ENCODE measurements around the gene NEUROG1. TPM values are rescaled to one million over a fixed set of nuclear protein-coding genes. Genes with fewer than 3 reads are reported as not detected.

NEUROG1 gene
- total and polyA plus RNA-seq, 4 donors: not detected

- H3K27ac ChIP-seq (ENCODE audit: low read depth in 1 of 2, low read length in 2 of 2): no peak overlapping the region
- no peaks in the 10 kb centered on the region for H3K9me3 ChIP-seq (ENCODE audit: control insufficient read depth, low read length)
- intact Hi-C loops (cut with DNase I): no loop called here
- ATAC-seq (ENCODE audit: low FRiP score) (no peak), DNase-seq (no peak)
- WGBS, 2 donors: 91 to 92% methylated on average over 10 of the region's 10 CpGs
- no peaks in the 10 kb centered on the region for H3K4me1 ChIP-seq (ENCODE audit: control insufficient read depth in 1 of 2, insufficient read depth in 2 of 2, low read length in 2 of 2)
- H3K4me3 ChIP-seq (ENCODE audit: low read length in 2 of 2): no peak overlapping the region
- H3K36me3 ChIP-seq (ENCODE audit: control insufficient read depth in 1 of 2, insufficient read depth in 2 of 2, low read length in 1 of 2): no peaks in the 10 kb centered on the region
- no peaks in the 10 kb centered on the region for H3K27me3 ChIP-seq (ENCODE audit: control insufficient read depth in 1 of 2, insufficient read depth in 2 of 2, low read length in 1 of 2)
These were observed 38.7 kb upstream of the NEUROG1 start for GRCh38 chr5:135574493-135574892.

- no peak overlapping the region for H3K4me3 ChIP-seq (ENCODE audit: low read length in 2 of 2)
- 79% methylated on average over 9 of the region's 9 CpGs for WGBS, 2 donors
- ATAC-seq (ENCODE audit: low FRiP score): no peak
- no peak for DNase-seq
- intact Hi-C loops (cut with DNase I): no loop called here
- H3K36me3 ChIP-seq (ENCODE audit: control insufficient read depth in 1 of 2, insufficient read depth in 2 of 2, low read length in 1 of 2): no peaks in the 10 kb centered on the region
- H3K27me3 ChIP-seq (ENCODE audit: control insufficient read depth in 1 of 2, insufficient read depth in 2 of 2, low read length in 1 of 2): no peaks in the 10 kb centered on the region
- no peaks in the 10 kb centered on the region for H3K4me1 ChIP-seq (ENCODE audit: control insufficient read depth in 1 of 2, insufficient read depth in 2 of 2, low read length in 2 of 2)
- H3K27ac ChIP-seq (ENCODE audit: low read depth in 1 of 2, low read length in 2 of 2): no peak overlapping the region
- H3K9me3 ChIP-seq (ENCODE audit: control insufficient read depth, low read length): no peaks in the 10 kb centered on the region
These were observed 36.1 kb upstream of the NEUROG1 start for GRCh38 chr5:135571902-135572301.

GRCh38 chr5:135571066-135571609 lies 35.4 kb upstream of the NEUROG1 start:
- intact Hi-C loops (cut with DNase I): no loop called here
- 65 to 66% methylated on average over 10 of the region's 10 CpGs for WGBS, 2 donors
- Histone ChIP-seq H3K9me3 (ENCODE audit: control insufficient read depth, low read length) (no peaks in the 10 kb centered on the region), H3K27ac (ENCODE audit: low read depth in 1 of 2, low read length in 2 of 2) (no peak overlapping the region), H3K4me3 (ENCODE audit: low read length in 2 of 2) (no peak overlapping the region), H3K36me3 (ENCODE audit: control insufficient read depth in 1 of 2, insufficient read depth in 2 of 2, low read length in 1 of 2) (no peaks in the 10 kb centered on the region), H3K4me1 (ENCODE audit: control insufficient read depth in 1 of 2, insufficient read depth in 2 of 2, low read length in 2 of 2) (no peaks in the 10 kb centered on the region), H3K27me3 (ENCODE audit: control insufficient read depth in 1 of 2, insufficient read depth in 2 of 2, low read length in 1 of 2) (no peaks in the 10 kb centered on the region)
- no peak for DNase-seq
- ATAC-seq (ENCODE audit: low FRiP score): no peak

- WGBS, 2 donors: 28 to 30% methylated on average over 3 of the region's 3 CpGs
- H3K27me3 ChIP-seq (ENCODE audit: control insufficient read depth in 1 of 2, insufficient read depth in 2 of 2, low read length in 1 of 2): no peaks in the 10 kb centered on the region
- no peaks in the 10 kb centered on the region for H3K36me3 ChIP-seq (ENCODE audit: control insufficient read depth in 1 of 2, insufficient read depth in 2 of 2, low read length in 1 of 2)
- H3K4me1 ChIP-seq (ENCODE audit: control insufficient read depth in 1 of 2, insufficient read depth in 2 of 2, low read length in 2 of 2): no peaks in the 10 kb centered on the region
- intact Hi-C loops (cut with DNase I): no loop called here
- DNase-seq: no peak
- ATAC-seq (ENCODE audit: low FRiP score): no peak
- H3K4me3 ChIP-seq (ENCODE audit: low read length in 2 of 2): no peak overlapping the region
- no peaks in the 10 kb centered on the region for H3K9me3 ChIP-seq (ENCODE audit: control insufficient read depth, low read length)
- H3K27ac ChIP-seq (ENCODE audit: low read depth in 1 of 2, low read length in 2 of 2): no peak overlapping the region
These were observed 34.6 kb upstream of the NEUROG1 start for GRCh38 chr5:135570453-135570764.

- WGBS, 2 donors: 55 to 57% methylated on average over 10 of the region's 10 CpGs
- Histone ChIP-seq H3K27ac (ENCODE audit: low read depth in 1 of 2, low read length in 2 of 2) (no peak overlapping the region), H3K27me3 (ENCODE audit: control insufficient read depth in 1 of 2, insufficient read depth in 2 of 2, low read length in 1 of 2) (no peaks in the 10 kb centered on the region), H3K9me3 (ENCODE audit: control insufficient read depth, low read length) (no peaks in the 10 kb centered on the region), H3K4me3 (ENCODE audit: low read length in 2 of 2) (no peak overlapping the region), H3K36me3 (ENCODE audit: control insufficient read depth in 1 of 2, insufficient read depth in 2 of 2, low read length in 1 of 2) (no peaks in the 10 kb centered on the region), H3K4me1 (ENCODE audit: control insufficient read depth in 1 of 2, insufficient read depth in 2 of 2, low read length in 2 of 2) (no peaks in the 10 kb centered on the region)
- intact Hi-C loops (cut with DNase I): loop anchor here (10.0 kb wide), 2 partner anchors 265 to 645 kb away; partner anchors contain the start of gene SLC25A48 (in 1 of the 2)
- no peak for ATAC-seq (ENCODE audit: low FRiP score)
- DNase-seq: no peak
These were observed 34.1 kb upstream of the NEUROG1 start for GRCh38 chr5:135569755-135570452.

GRCh38 chr5:135568923-135569360 lies 33.2 kb upstream of the NEUROG1 start:
- ATAC-seq (ENCODE audit: low FRiP score) (no peak), DNase-seq (no peak)
- H3K9me3 ChIP-seq (ENCODE audit: control insufficient read depth, low read length): no peaks in the 10 kb centered on the region
- H3K27ac ChIP-seq (ENCODE audit: low read depth in 1 of 2, low read length in 2 of 2): no peak overlapping the region
- no peaks in the 10 kb centered on the region for H3K27me3 ChIP-seq (ENCODE audit: control insufficient read depth in 1 of 2, insufficient read depth in 2 of 2, low read length in 1 of 2)
- no peak overlapping the region for H3K4me3 ChIP-seq (ENCODE audit: low read length in 2 of 2)
- intact Hi-C loops (cut with DNase I): loop anchor here (10.0 kb wide), 2 partner anchors 266 to 646 kb away; partner anchors contain the start of gene SLC25A48 (in 1 of the 2)
- no peaks in the 10 kb centered on the region for H3K4me1 ChIP-seq (ENCODE audit: control insufficient read depth in 1 of 2, insufficient read depth in 2 of 2, low read length in 2 of 2)
- WGBS, 2 donors: 91% methylated on average over 5 of the region's 5 CpGs
- H3K36me3 ChIP-seq (ENCODE audit: control insufficient read depth in 1 of 2, insufficient read depth in 2 of 2, low read length in 1 of 2): no peaks in the 10 kb centered on the region

GRCh38 chr5:135568246-135568645 lies 32.5 kb upstream of the NEUROG1 start:
- H3K9me3 ChIP-seq (ENCODE audit: control insufficient read depth, low read length): no peaks in the 10 kb centered on the region
- intact Hi-C loops (cut with DNase I): loop anchor here (10.0 kb wide), 2 partner anchors 267 to 647 kb away; partner anchors contain the start of gene SLC25A48 (in 1 of the 2)
- H3K4me3 ChIP-seq (ENCODE audit: low read length in 2 of 2): no peak overlapping the region
- no peaks in the 10 kb centered on the region for H3K36me3 ChIP-seq (ENCODE audit: control insufficient read depth in 1 of 2, insufficient read depth in 2 of 2, low read length in 1 of 2)
- DNase-seq: no peak
- no peak overlapping the region for H3K27ac ChIP-seq (ENCODE audit: low read depth in 1 of 2, low read length in 2 of 2)
- H3K4me1 ChIP-seq (ENCODE audit: control insufficient read depth in 1 of 2, insufficient read depth in 2 of 2, low read length in 2 of 2): no peaks in the 10 kb centered on the region
- WGBS, 2 donors: 75 to 84% methylated on average over 6 of the region's 6 CpGs
- no peaks in the 10 kb centered on the region for H3K27me3 ChIP-seq (ENCODE audit: control insufficient read depth in 1 of 2, insufficient read depth in 2 of 2, low read length in 1 of 2)
- ATAC-seq (ENCODE audit: low FRiP score): no peak

- no peak for DNase-seq
- no peak for ATAC-seq (ENCODE audit: low FRiP score)
- no peaks in the 10 kb centered on the region for H3K27me3 ChIP-seq (ENCODE audit: control insufficient read depth in 1 of 2, insufficient read depth in 2 of 2, low read length in 1 of 2)
- H3K9me3 ChIP-seq (ENCODE audit: control insufficient read depth, low read length): no peaks in the 10 kb centered on the region
- no peaks in the 10 kb centered on the region for H3K36me3 ChIP-seq (ENCODE audit: control insufficient read depth in 1 of 2, insufficient read depth in 2 of 2, low read length in 1 of 2)
- H3K27ac ChIP-seq (ENCODE audit: low read depth in 1 of 2, low read length in 2 of 2): no peak overlapping the region
- whole genome bisulfite sequencing, 2 donors: 69 to 72% methylated on average over 4 of the region's 4 CpGs
- H3K4me3 ChIP-seq (ENCODE audit: low read length in 2 of 2): no peak overlapping the region
- H3K4me1 ChIP-seq (ENCODE audit: control insufficient read depth in 1 of 2, insufficient read depth in 2 of 2, low read length in 2 of 2): no peaks in the 10 kb centered on the region
- intact Hi-C loops (cut with DNase I): loop anchor here (10.0 kb wide), 2 partner anchors 267 to 647 kb away; partner anchors contain the start of gene SLC25A48 (in 1 of the 2)
These were observed 31.9 kb upstream of the NEUROG1 start for GRCh38 chr5:135567661-135568060.

Data from aorta (tissue), 5 donors.